Fibroblast of gingiva (primary cell): ENCODE data around the gene AADACL3.

ENCODE experiments used
- DNase-seq: peaks from one replicate; pipeline ENCODE4 v3.0.0-alpha.2; 2011; ENCODE audit warnings: low read depth

AADACL3 gene

DNA sequence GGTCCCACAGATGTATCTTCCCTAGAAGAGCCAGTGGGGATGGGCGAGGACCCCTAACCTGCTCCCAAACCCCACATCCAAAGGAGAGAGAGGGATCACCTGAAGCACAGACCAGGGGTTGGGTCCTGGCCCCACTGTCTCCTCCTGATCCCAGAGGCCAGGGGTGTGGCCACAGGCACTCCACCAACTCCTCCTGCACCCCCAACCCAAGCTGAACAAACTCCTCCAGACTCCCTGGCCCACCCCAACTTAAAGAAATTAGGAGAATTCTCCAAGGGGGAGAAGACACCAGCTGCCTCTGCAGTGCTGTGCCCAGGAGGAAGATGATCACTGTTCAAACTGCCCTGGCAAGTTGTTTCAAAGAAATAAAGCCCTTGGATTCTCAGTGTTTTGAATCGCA, 53.1 kb downstream of the AADACL3 start:
- DNase-seq: no peak

GRCh38 chr1:12769976-12770505, 54.1 kb downstream of the AADACL3 start:
- no peak for DNase-seq

DNA sequence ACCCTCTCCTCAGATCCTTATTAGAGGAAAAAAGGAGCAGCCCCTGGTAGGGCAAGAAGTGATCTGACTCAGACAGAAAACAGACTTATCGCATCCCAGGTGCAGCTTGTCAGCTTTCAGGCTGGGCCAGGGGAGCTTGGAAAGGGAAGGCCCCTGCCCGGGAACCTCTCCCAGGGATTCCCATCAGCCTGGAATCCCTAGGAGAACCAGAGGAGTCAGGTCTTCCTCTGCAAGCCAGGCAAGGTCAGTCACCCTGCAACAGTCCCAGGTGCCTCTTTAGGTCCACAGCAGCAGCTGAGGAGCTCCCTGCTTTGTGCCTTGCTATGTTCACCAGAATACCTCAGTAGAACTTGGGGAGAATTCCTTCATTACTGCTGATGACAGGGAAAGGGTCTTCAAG, 54.7 kb downstream of the AADACL3 start:
- DNase-seq: no peak

DNA sequence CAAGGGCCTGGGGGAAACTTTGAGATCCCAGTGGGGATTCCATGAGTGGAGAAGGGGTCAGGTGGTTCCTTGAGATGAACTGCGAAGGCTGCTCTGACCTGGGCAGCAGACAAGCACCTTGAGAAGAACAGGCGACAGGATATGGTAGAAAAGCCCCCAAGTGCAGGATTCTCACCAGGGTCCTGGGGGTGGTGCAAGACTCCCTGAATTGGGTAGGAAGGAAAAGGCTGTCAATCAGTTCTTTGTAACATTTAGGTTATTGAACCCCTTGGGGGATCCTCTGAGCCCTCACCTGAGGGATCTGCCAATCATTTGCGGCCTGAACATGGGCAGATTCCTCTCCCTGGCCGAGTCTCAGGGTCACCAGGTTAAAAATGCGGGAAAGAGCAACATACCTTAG, 55.3 kb downstream of the AADACL3 start:
- DNase-seq: no peak

- DNase-seq: no peak
Measured at GRCh38 chr1:12772520-12772919, 56.6 kb downstream of the AADACL3 start.

DNA sequence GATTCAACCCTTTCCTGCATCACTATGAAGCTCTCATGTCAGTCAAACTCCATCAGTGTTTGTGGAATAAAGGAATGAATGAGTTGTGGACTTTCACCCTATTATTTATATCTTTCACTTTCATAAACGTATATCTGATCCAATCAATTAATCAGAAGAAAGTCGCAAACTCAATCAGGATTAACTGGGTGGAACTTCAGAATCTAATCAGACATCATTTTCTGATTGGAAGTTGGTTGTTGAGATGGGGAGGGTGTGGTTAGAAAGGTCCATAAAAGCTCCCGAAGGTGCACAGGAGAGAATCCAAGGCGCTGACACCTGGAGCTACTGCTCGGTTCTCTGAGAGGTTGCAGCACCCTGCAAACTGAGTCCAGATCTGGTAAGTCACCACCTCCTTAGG, 57.5 kb downstream of the AADACL3 start, which contains the start of gene PRAMEF12:
Gene PRAMEF12, plus strand, starts transcription at position 301 of the 400 bp plus-strand sequence. CDS start 1,130 bp downstream, outside the sequence.
- DNase-seq: no peak

GRCh38 chr1:12774801-12775345, 59.0 kb downstream of the AADACL3 start:
- no peak for DNase-seq

- no peak for DNase-seq
Measured at GRCh38 chr1:12775443-12775842, 59.5 kb downstream of the AADACL3 start.

GRCh38 chr1:12776801-12777557, 61.1 kb downstream of the AADACL3 start:
- DNase-seq: no peak
